GM18868 (cell line): ENCODE results near the gene TOM1L1.

ENCODE experiments used
- ATAC-seq: cut with Tn5 transposase; IDR thresholded peaks from one replicate; pipeline ENCODE4 v1.9.1; 2021; ENCODE audit warnings: mild to moderate bottlenecking, moderate library complexity; ENCODE audit not compliant: unreplicated experiment

The TOM1L1 gene

DNA sequence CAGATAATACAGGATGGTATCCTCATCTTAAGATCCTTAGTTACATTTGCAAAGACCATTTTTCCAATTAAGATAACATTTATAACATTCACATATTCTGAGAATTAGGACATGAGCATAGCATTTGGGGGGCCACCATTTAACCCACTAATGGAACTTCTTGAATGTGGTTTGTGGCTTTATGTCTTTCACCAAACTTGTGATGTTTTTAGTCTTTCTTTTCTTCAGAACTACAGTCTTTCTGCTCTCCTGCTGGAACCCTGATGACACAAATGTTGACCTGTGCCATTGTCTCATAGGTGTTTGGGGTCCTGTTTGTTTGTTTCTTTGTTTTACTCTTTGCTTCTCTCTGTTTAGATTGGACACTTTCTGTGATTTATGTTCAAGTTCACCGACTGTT is 44.6 kb downstream of the TOM1L1 start:
- ATAC-seq, result no peak

- no peak for ATAC-seq
Observed at GRCh38 chr17:54945671-54946070, 45.0 kb downstream of the TOM1L1 start.

- ATAC-seq, result no peak
Observed at GRCh38 chr17:54947396-54947795, 46.7 kb downstream of the TOM1L1 start.

DNA sequence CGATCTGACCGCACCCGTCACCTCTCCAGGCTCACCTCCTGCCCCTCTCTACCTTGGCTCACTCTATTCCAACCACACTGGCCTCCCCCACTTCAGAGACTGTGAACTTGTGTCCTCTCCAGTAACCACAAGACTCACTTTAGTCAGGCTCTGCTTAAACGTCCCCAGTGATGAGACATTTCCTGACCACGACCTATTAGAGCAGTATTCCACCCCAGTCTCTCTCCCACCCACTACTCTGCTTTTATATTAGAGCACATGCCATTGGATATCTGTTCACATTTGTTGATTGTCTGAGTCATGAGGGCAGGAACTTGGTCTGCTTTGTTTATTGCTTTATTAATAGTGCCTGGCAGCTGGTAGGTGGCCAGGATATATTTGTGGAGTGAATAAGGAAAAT is 47.7 kb downstream of the TOM1L1 start:
- peak; percentile 55 for ATAC-seq

GRCh38 chr17:54950116-54950515 is 49.5 kb downstream of the TOM1L1 start:
- ATAC-seq, result no peak

GRCh38 chr17:54951286-54951685 is 50.6 kb downstream of the TOM1L1 start:
- no peak for ATAC-seq

GRCh38 chr17:54956791-54957190 is 56.1 kb downstream of the TOM1L1 start:
- ATAC-seq, result no peak

DNA sequence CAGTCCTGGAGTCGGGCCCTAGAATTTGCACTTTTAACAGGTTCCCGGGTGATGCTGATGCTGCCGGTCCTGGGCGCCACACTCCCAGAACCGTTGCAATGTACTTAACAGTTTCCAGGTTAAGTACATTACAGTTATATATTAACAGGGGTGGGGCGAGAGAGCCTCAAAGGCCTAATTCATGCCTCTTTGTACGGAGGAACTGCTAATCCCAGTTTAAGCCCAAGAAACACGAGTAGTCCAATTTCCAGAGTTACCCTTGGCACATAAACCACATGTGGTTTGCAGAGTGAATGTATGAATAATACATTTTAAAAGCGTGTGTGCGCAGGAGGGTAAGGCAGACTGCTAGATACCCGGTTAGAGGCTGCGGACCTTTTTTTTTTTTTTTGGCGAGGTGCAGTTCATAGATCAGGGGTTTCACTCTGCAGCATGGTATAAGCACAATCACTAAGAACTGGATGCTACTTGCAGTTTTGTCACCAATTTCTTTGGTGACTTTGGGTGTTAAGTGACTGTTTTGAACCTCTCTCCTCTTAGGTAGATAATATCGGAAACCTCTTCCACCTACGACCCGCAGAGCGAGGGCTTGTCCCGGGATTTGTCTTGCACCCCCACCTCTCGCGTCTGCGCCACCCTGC is 67.1 kb downstream of the TOM1L1 start:
- peak; percentile 16 for ATAC-seq

- peak; percentile 93 for ATAC-seq
Observed at GRCh38 chr17:54968262-54968987, 67.8 kb downstream of the TOM1L1 start, which contains the start of the genes COX11 and STXBP4. Gene COX11 (minus strand): TSS chr17:54968654. CDS start chr17:54968646, 8 bp downstream. Gene STXBP4 (plus strand): TSS chr17:54968765. CDS start chr17:54986220, 17,455 bp downstream.

GRCh38 chr17:54968988-54969332 is 68.3 kb downstream of the TOM1L1 start:
- peak; percentile 26 for ATAC-seq

GRCh38 chr17:54969658-54970572 is 69.3 kb downstream of the TOM1L1 start:
- no peak for ATAC-seq

DNA sequence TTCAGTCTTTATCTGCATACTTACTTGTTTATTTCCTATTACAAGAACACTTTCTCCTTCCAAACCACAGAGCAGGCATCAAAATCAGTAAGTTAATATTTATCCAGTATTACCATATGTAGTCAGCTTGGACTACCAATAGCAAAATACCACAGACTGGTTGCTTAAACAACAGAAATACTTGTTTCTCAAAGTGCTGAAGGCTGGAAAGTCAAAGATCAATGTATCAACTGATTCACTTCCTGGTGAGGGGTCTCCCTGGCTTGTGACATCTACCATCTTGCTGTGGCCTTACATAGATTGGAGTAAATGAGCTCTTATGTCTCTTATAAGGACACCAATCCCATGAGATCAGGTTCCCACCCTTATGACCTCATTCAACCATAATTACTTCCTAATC is 70.5 kb downstream of the TOM1L1 start:
- no peak for ATAC-seq

DNA sequence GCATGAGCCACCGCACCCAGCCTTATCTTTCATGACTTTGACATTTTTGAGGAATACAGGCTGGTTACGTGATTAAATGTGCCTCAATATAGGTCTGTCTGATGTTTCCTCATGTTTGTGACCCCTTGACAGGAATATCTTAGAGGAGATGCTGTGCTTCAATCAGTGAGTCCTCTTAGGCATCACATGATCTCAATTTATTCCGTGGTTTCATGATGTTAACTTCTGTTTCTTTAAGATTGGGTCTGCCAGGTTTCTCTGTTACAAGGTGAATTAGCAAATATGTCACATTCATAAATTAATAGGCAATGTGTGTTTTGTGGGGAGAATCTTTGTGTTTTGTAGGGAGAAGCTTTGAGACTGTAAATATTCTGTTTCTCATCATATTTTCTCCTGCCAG is 71.2 kb downstream of the TOM1L1 start:
- ATAC-seq, result no peak

DNA sequence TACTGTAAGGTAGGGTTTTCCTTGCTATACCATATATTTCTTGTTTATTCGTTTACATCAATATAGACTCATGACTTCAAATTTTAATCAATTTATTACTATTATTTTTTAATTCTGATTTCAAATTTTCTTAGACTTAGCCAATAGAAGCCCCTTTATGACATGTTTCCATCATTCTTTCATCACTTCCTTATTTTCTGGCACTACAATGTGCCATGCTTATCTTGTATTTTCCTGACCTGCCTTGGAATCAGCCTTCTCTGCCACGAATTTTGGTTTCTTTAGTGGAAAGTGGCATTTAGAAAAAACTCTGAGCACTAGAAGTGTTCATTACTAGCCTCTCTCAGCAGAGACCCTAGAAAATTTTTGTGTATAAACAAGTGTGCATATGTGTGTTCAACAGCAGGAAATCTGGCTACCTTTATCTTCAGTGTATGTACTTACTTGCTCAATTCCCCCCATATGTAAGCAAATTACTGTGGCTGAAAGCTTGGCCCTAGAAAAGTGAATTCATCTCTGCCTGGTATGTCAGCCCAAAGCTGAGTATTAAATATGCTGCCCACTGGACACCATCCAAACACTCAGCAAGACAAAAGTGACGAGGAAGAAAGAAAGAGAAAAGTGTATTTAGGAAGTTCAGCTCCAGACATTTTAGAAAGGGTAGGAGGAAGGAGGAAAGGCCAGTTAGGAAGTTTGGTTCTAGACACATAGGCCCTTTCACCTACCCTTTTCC is 71.9 kb downstream of the TOM1L1 start:
- no peak for ATAC-seq

- no peak for ATAC-seq
Observed at GRCh38 chr17:54974759-54975158, 74.1 kb downstream of the TOM1L1 start.

DNA sequence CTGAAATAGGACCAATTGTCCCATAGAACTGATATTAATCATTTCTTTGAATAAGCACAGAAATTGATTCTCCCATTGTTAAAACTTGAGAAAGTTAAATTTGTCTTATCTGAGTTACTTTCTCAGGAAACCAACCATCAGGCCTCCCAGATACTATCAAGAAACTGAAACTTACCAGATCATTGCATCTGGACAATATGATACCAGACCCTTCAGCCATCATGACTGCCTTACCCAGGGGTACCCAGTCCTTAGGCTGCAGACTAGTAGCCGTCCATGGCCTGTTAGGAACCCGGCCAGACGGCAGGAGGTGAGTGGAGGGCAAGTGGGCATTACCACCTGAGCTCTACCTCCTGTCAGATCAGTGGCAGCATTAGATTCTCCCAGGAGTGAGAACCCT is 75.7 kb downstream of the TOM1L1 start:
- no peak for ATAC-seq

DNA sequence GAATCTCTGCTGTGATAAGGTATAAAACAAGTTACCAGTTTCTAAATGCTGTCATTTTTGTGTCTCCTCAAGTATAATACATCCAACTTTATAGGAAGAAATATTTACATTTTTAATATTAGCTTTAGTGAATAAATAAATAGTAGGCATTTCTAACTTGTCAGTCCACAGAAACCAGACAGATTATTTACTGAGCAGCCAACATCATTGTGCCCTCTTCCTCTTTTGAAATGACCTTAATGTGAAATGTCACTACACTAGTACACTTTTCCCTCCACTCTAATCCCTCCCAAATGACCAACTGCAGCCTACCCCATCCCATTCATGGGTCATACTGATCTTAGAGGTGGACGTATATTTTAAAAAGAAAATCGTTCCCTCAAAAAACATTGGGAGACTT is 77.1 kb downstream of the TOM1L1 start:
- ATAC-seq, result no peak

DNA sequence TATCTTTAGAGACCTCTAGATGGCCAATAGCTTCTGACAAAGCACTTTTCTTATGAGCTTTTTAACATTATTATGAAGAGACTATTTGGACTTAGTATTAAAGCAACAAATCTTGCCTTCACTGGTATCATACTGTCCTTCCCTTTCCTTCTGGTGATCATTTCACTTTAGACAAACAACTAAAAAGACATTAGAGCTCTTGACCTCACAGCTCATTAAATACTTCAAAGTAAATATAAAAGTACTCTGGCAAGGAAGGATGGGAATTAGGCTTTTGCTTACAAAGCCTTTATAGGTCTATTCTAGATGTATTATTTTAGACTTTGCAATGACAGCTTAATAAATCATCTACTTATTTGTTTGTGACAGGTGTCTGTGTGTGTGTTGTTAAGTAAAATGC is 79.0 kb downstream of the TOM1L1 start:
- ATAC-seq, result no peak

GRCh38 chr17:54980375-54980774 is 79.7 kb downstream of the TOM1L1 start:
- ATAC-seq, result no peak

DNA sequence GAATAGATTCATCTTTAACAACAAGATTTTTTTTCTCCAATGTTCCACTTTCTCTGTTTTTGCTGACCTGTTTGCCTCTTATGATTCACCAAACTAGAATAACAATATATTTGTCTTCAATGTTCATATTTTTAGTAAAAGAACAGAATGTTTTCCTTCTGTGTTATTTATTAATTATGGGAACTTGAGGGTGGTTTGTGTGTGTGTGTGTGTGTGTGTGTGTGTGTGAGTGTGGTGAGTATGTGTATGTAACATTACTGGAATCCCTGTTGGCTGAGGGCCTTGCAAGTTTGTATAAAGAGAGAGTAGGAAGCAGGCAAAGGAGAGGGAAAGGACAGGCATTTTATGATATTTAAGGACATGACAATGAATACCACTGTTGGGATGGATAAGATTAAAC is 81.7 kb downstream of the TOM1L1 start:
- ATAC-seq, result no peak

DNA sequence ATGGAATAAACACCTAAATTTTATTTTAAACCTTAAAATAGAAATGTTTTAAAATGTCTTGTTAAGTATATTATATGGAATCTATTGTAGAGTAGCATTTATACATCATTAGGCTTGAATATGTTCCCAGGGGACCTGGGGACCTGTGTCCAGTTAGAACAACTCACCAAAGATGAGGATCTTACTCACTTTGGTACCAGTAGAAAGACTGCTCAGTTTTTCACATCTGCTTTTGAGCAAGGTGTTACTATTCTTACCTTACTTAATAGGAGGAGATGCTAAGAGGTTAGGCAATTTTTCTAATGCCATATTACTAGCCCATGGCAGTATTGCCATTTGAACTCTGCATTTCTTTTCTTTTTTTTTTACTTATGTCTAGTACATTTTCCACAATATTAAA is 82.6 kb downstream of the TOM1L1 start:
- ATAC-seq, result peak; percentile 72
